Sigmoid colon (tissue), 7 donors: Measurements from ENCODE around the gene GMEB1. TPM values are rescaled to one million over a fixed set of nuclear protein-coding genes. Genes with fewer than 3 reads are reported as not detected.

Experiments used
- DNase-seq: peaks from one replicate; pipeline ENCODE4 v3.0.0-alpha.2; 2019
- H3K27ac ChIP-seq, 4 donors: fragments of 200-600 bp; sonication (generic); one replicate each; pipeline ENCODE4 v1.5.1; 2016 to 2019; ENCODE audit warnings: mild to moderate bottlenecking in 1 of 4
- H3K27me3 ChIP-seq, 3 donors: fragments of 200-600 bp; sonication (generic); one replicate each; pipeline ENCODE4 v1.5.1; 2019; ENCODE audit warnings: mild to moderate bottlenecking in 1 of 3
- H3K36me3 ChIP-seq, 4 donors: fragments of 200-600 bp; sonication (generic); one replicate each; pipeline ENCODE4 v1.5.1; 2016 to 2019
- H3K4me1 ChIP-seq, 4 donors: fragments of 200-600 bp; sonication (generic); one replicate each; pipeline ENCODE4 v1.5.1; 2017 to 2019
- H3K4me3 ChIP-seq, 4 donors: fragments of 200-600 bp; sonication (generic); one replicate each; pipeline ENCODE4 v1.5.1; 2017 to 2019; ENCODE audit warnings: mild to moderate bottlenecking in 2 of 4, moderate library complexity in 1 of 4
- H3K9me3 ChIP-seq, 4 donors: fragments of 200-600 bp in 3 of 4; sonication (generic) in 3 of 4; one replicate each; pipeline versions ENCODE4 v1.5.1 to v1.6.1; 2013 to 2019
- EP300 ChIP-seq, 4 donors: sonication (generic); formaldehyde crosslinking; IDR thresholded peaks; one replicate each; pipeline ENCODE4 v1.6.1; 2017; ENCODE audit warnings: antibody characterized with exemption in 4 of 4
- POLR2A ChIP-seq, 2 donors: fragments of 450-650 bp; IDR thresholded peaks; one replicate each; pipeline ENCODE4 v1.6.1; 2016; ENCODE audit warnings: antibody characterized with exemption in 2 of 2, mild to moderate bottlenecking in 2 of 2, moderate library complexity in 2 of 2
- POLR2AphosphoS5 ChIP-seq, 4 donors: sonication (generic); formaldehyde crosslinking; IDR thresholded peaks; one replicate each; pipeline ENCODE4 v1.6.1; 2017; ENCODE audit warnings: antibody characterized with exemption in 4 of 4
- WGBS, 2 donors: extraction: QIAGEN DNeasy Blood & Tissue Kit; methylation state at CpG; one replicate each; pipeline ENCODE4 v1.1.7; 2013; 5-methylcytosine and 5-hydroxymethylcytosine counted together
- intact Hi-C: fragments of 100-400 bp; cut with DNase I; formaldehyde crosslinking; loops from one replicate; pipeline ENCODE4 v1.15.1; 2023
- polyA plus RNA-seq, 3 donors: library from polyadenylated mRNA; stranded (reverse); fragments of 200-250 nt; gene quantifications; one replicate each; pipeline ENCODE4 v1.2.3, GENCODE V29; 2013
- total RNA-seq, 4 donors: library from RNA; depleted of rRNA; stranded (reverse); fragments of >200 nt; gene quantifications; one replicate each; pipeline ENCODE4 v1.1.0, GENCODE V29; 2016
- TF ChIP-seq, protein P1 (sequence below), 4 experiments: fragments of 450-650 bp in 3 of 4; fragments of 200-600 bp in 1 of 4; IDR thresholded peaks; one replicate each; pipeline ENCODE4 v1.5.1; 2016 to 2019; ENCODE audit warnings: antibody characterized with exemption in 4 of 4, mild to moderate bottlenecking in 3 of 4, moderate library complexity in 2 of 4
- donor health status: healthy with polysubstance abuse.
- donor health status: Bipolar disorder and iron deficiency.
- donor health status: healthy.

The GMEB1 gene
- total and polyA plus RNA-seq, 7 donors: 3.7 to 8.9 (median 6.7) TPM

DNA sequence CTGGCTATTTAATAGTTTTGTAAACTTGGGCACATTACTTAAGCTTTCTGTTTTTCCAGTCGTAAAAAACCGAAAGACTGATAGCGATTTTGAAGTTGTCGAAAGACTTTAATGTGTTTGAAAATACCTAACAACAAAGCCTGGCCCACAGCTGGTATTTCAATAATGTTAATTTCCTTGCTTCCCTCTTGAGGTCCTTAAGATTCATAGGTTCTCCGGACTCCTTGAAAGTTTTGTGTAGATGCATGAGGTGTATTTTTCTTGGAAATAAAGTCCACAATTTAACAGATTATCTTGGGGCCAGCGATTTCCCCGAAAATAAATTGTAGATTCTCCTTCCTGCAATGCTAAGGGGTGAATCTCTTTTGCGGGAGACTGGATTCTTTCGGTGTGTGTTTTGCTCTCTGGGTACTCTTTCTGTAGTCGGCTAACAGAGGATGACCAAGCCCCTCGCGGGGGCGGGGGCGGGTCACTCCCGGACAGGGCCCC, 67.4 kb downstream of the GMEB1 start:
- DNase-seq: no peak
- TF ChIP-seq POLR2A (IDR thresholded peaks at IDR 0.05): no peak
- TF ChIP-seq EP300 (IDR thresholded peaks at IDR 0.05): no peak
- TF ChIP-seq POLR2AphosphoS5 (IDR thresholded peaks at IDR 0.05): no peak
- TF ChIP-seq, protein P1, sequence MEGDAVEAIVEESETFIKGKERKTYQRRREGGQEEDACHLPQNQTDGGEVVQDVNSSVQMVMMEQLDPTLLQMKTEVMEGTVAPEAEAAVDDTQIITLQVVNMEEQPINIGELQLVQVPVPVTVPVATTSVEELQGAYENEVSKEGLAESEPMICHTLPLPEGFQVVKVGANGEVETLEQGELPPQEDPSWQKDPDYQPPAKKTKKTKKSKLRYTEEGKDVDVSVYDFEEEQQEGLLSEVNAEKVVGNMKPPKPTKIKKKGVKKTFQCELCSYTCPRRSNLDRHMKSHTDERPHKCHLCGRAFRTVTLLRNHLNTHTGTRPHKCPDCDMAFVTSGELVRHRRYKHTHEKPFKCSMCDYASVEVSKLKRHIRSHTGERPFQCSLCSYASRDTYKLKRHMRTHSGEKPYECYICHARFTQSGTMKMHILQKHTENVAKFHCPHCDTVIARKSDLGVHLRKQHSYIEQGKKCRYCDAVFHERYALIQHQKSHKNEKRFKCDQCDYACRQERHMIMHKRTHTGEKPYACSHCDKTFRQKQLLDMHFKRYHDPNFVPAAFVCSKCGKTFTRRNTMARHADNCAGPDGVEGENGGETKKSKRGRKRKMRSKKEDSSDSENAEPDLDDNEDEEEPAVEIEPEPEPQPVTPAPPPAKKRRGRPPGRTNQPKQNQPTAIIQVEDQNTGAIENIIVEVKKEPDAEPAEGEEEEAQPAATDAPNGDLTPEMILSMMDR (IDR thresholded peaks at IDR 0.05): no peak
- Histone ChIP-seq H3K27me3 (no peaks in the 10 kb centered on the region), H3K9me3 (no peaks in the 10 kb centered on the region), H3K4me3 (peak overlapping the region; percentile 85 to 97 (median 92)), H3K4me1 (peaks cover 0 to 43% (median 38%) of the 10 kb centered on the region in 4 donors), H3K36me3 (peaks cover 11 to 29% (median 16%) of the 10 kb centered on the region in 4 donors), H3K27ac (peak overlapping the region; percentile 96 to 97 (median 96))
- WGBS, 2 donors: 13 to 17% methylated on average over 15 of the region's 15 CpGs
- intact Hi-C loops: loop anchor here (2.0 to 10.0 kb wide), 5 partner anchors 67 to 491 kb away; partner anchors contain the start of genes GMEB1 and TAF12

DNA sequence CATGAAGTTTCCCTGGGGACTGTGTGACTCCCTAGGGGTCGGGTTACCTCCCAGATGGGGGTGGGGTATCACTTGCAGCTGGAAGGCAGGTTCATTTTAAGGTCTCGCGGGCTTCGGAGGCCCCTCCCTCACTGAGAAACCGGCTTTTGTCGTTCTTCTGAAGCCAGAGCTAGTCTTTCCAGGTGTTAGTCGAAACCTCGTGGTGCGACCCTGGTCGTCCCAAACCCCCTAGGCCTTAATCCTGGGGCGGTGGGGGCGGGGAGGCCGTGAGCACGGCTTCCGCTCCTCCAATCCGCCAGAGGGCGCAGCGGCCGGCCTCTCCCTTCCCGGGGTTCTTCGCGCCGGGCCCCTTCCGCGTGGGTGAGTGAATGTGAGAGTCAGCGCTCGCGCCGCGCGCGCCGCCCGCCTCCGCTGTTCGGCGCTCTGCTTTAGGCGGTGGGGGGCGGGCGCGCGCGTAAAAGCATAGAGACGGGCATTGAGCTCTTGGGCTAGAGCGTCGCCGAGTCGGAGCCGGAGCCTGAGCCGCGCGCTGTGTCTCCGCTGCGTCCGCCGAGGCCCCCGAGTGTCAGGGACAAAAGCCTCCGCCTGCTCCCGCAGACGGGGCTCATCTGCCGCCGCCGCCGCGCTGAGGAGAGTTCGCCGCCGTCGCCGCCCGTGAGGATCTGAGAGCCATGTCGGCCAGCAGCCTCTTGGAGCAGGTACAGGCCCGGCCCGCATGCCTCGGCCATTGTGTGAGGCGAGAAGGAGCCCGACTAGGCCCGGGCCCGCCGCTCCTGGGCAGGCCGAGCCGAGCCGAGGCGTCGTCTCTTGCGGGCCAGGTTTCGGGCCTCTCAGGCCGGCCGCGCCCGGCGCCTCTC, 68.1 kb downstream of the GMEB1 start, which contains the start of gene YTHDF2:
TSS of gene YTHDF2 (plus strand) at position 491 of the 857 bp plus-strand sequence. CDS start at position 672, 181 bp downstream.
- WGBS, 2 donors: 0 to 1% methylated on average over 92 of the region's 92 CpGs
- peak; percentile 98 for DNase-seq
- H3K27ac ChIP-seq: peak within 1 kb of the TSS; percentile 96 to 97 (median 96)
- H3K4me3 ChIP-seq: peak within 1 kb of the TSS; percentile 85 to 97 (median 92)
- intact Hi-C loops: loop anchor here (2.0 to 10.0 kb wide), 5 partner anchors 68 to 492 kb away; partner anchors contain the start of genes GMEB1 and TAF12
- H3K9me3 ChIP-seq: no peaks in the 10 kb centered on the region
- H3K36me3 ChIP-seq: peaks cover 11 to 35% (median 18%) of the 10 kb centered on the region in 4 donors
- peaks cover 0 to 50% (median 43%) of the 10 kb centered on the region in 4 donors for H3K4me1 ChIP-seq
- H3K27me3 ChIP-seq: no peaks in the 10 kb centered on the region
- TF ChIP-seq EP300 (IDR thresholded peaks at IDR 0.05) (no peak), POLR2A (IDR thresholded peaks at IDR 0.05) (peak; percentile 86 to 87), POLR2AphosphoS5 (IDR thresholded peaks at IDR 0.05) (peak; percentile 88 to 99 (median 96))
- TF ChIP-seq, protein P1 (IDR thresholded peaks at IDR 0.05): peak; percentile 85 to 96 (median 90)

DNA sequence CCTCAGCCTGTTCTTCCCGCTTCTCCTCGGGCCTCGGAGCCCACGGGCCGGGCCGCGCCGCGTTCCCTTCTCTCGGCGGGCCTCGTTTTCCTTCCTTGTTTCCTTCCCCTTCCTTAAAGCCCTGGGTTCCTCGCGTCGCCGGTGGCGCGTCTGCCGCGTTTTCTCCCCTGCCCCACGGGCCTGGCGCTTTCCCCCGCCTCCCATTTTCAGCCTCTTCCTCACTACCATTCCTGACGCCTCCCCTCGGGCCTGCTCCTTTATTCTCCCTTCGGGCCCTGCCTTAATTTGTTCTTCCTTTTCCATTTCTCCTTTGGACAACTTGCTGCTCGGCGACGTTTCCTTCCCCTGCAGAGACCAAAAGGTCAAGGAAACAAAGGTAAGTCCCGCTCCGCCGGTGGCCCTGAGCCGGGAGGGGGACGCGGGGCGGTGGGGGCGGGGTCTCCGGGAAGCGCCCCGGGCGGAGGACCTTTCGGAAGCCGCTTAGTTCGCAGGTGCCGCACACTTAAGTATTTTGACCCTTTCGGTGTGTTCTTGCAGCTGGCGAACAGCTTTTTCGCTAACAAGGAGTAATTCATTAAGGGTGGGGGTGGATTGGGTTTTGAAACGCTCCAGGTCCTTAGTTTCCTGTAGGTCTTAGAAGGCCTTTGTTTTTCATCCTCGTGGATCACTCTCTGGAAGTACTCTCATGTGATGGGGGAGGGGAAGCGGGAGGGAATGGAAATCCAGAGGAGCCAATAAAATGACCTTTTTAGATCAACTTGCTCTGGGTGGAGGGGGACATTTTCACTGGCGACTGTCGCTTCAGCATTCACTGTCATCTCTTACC, 68.9 kb downstream of the GMEB1 start:
- WGBS, 2 donors: 1% methylated on average over 53 of the region's 53 CpGs
- Histone ChIP-seq H3K4me1 (peaks cover 0 to 51% (median 43%) of the 10 kb centered on the region in 4 donors), H3K4me3 (peak overlapping the region; percentile 85 to 97 (median 92)), H3K9me3 (no peaks in the 10 kb centered on the region), H3K27me3 (no peaks in the 10 kb centered on the region), H3K36me3 (peaks cover 16 to 44% (median 25%) of the 10 kb centered on the region in 4 donors), H3K27ac (peak overlapping the region; percentile 96 to 97 (median 96))
- intact Hi-C loops: loop anchor here (2.0 to 10.0 kb wide), 5 partner anchors 69 to 493 kb away; partner anchors contain the start of genes GMEB1 and TAF12
- DNase-seq: peak; percentile 66
- TF ChIP-seq EP300 (IDR thresholded peaks at IDR 0.05) (no peak), POLR2AphosphoS5 (IDR thresholded peaks at IDR 0.05) (no peak), POLR2A (IDR thresholded peaks at IDR 0.05) (no peak)
- TF ChIP-seq, protein P1 (IDR thresholded peaks at IDR 0.05): no peak

DNA sequence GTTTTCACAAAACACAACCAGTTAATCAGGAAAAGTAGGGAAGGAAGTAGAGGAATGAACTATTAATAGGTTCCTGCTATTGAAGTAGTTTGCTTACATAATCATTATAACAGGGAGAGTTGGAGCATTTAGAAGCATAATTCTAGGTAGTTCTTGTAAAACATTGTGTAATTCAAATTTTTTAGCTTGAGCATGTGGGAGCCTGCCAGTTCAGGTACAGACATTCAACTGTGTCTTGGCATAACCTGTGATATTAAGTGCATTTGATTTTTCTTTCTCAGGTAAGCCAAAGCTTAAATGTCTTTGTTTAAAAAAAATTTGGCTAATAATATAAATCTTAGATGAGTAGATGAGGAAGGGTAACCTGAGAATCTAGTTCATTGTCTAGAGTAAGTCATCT, 71.5 kb downstream of the GMEB1 start:
- Histone ChIP-seq H3K27me3 (no peaks in the 10 kb centered on the region), H3K9me3 (no peaks in the 10 kb centered on the region), H3K4me1 (peaks cover 0 to 67% (median 59%) of the 10 kb centered on the region in 4 donors), H3K27ac (peak overlapping the region in 2 of 4 donors; percentile 22 to 43), H3K36me3 (peaks cover 37 to 70% (median 48%) of the 10 kb centered on the region in 4 donors), H3K4me3 (no peak overlapping the region)
- intact Hi-C loops: no loop called here
- TF ChIP-seq, protein P1 (IDR thresholded peaks at IDR 0.05): no peak
- TF ChIP-seq POLR2AphosphoS5 (IDR thresholded peaks at IDR 0.05): no peak
- no peak for TF ChIP-seq POLR2A (IDR thresholded peaks at IDR 0.05)
- no peak for TF ChIP-seq EP300 (IDR thresholded peaks at IDR 0.05)
- DNase-seq: no peak
